ENCODE results near the gene DUSP7.
"Not testable (repeated sequence)": the region's sequence is repeated elsewhere in the genome, so short reads cannot be mapped to it uniquely, and the experiment has no call there.

DUSP7 gene

DNA sequence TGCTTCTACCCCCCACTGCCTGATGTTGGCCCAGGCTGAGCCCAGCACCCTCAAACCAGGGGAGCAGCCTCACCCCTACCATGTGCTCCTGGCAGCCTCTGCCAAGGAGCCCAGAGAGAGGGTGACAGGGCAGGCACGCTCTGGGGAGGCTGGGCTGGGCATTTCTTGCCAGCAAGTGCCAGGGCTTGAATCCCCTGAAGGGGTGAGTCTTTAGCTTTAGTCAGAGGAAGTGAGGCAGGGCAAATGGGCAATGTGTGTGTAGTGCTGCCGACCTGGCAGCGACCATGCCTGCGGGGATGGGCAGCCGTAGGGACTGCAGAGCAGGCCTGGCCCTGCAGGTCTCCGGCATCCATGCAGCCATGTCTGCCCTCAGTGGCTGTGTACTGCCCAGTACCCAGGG lies 18.1 kb downstream of the DUSP7 start:
- no peak for FAIRE-seq
- no peak for DNase-seq (ENCODE audit: insufficient read length, low spot score)
- TF ChIP-seq CTCF (IDR thresholded peaks at IDR 0.05; ENCODE audit: insufficient read depth, missing control alignments), result no peak

GRCh38 chr3:52037291-52037690 lies 19.1 kb downstream of the DUSP7 start:
- no peak for DNase-seq (ENCODE audit: insufficient read length, low spot score)
- FAIRE-seq, result no peak
- TF ChIP-seq CTCF (IDR thresholded peaks at IDR 0.05; ENCODE audit: insufficient read depth, missing control alignments), result no peak

GRCh38 chr3:52036829-52037228 lies 19.5 kb downstream of the DUSP7 start:
- no peak for FAIRE-seq
- TF ChIP-seq CTCF (IDR thresholded peaks at IDR 0.05; ENCODE audit: insufficient read depth, missing control alignments), result no peak
- DNase-seq (ENCODE audit: insufficient read length, low spot score), result no peak

GRCh38 chr3:52036222-52036694 lies 20.1 kb downstream of the DUSP7 start:
- DNase-seq (ENCODE audit: insufficient read length, low spot score) (no peak), FAIRE-seq (no peak)
- TF ChIP-seq CTCF (IDR thresholded peaks at IDR 0.05; ENCODE audit: insufficient read depth, missing control alignments), result no peak

DNA sequence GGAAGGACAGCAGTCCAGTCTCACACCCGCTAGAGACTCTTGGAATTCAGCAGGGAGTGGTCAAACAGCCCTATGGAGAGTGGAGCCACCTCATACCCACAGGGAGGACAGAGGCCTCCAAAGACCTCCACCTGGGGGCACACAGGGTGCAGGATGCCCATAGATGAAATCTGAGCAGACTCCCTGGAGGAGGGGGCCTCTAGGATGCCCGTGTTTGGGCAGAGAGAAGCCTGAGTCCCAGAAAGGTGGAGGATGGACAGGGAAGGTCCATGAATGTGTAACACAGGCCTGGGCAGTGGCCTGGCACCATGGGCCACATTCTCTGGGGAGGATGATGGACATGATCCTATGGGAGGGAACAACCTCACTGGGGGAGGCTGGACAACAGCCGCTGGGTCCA lies 21.7 kb downstream of the DUSP7 start:
- no peak for TF ChIP-seq CTCF (IDR thresholded peaks at IDR 0.05; ENCODE audit: insufficient read depth, missing control alignments)
- no peak for FAIRE-seq
- DNase-seq (ENCODE audit: insufficient read length, low spot score), result no peak

DNA sequence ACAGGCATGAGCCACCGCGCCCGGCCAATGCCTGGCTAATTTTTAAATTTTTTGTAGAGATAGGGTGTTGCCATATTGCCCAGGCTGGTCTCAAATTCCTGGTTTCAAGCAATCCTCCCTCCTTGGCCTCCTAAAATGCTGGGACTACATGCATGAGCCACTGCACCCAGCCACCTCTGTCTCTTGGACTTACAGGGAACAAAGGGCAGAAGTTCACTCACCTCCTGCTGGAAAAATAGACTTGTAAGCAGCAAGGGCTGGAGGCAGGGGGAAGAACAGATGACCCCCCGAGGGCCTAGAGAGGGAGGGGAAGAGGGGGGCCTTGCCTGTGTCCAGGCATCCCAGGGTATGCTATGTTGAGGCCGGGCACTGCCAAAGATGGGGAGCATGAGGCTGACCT lies 22.2 kb downstream of the DUSP7 start:
- TF ChIP-seq CTCF (IDR thresholded peaks at IDR 0.05; ENCODE audit: insufficient read depth, missing control alignments), result no peak
- FAIRE-seq, result no peak
- DNase-seq (ENCODE audit: insufficient read length, low spot score), result no peak

DNA sequence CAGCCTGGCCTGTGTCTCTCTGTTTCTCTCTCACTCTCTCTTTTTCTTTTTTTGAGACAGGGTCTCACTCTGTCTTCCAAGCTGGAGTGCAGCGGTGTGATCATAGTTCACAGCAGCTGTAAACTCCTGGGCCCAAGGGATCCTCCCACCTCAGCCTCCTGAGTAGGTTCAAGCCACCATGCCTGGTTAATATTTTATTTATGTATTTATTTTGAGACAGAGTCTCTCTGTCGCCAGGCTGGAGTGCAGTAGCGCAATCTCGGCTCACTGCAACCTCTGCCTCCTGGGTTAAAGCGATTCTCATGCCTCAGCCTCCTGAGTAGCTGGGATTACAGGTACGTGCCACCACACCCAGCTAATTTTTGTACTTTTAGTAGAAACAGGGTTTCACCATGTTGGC lies 22.6 kb downstream of the DUSP7 start:
- DNase-seq (ENCODE audit: insufficient read length, low spot score); FAIRE-seq: not testable (repeated sequence)

Data from D721Med (cell line).